ENCODE measurements around the gene MCC.

The MCC gene

GRCh38 chr5:113273948-113274347 is 214.3 kb downstream of the MCC start:
- H3K4me3 ChIP-seq (replicated peaks; ENCODE audit: low read depth, low read length): no peak overlapping the region
- DNase-seq (ENCODE audit: low read depth): no peak
- no peak for TF ChIP-seq CTCF (IDR thresholded peaks at IDR 0.05; ENCODE audit: low read length, missing control alignments)

GRCh38 chr5:113271745-113272454 is 216.4 kb downstream of the MCC start:
- H3K4me3 ChIP-seq (replicated peaks; ENCODE audit: low read depth, low read length): no peak overlapping the region
- no peak for TF ChIP-seq CTCF (IDR thresholded peaks at IDR 0.05; ENCODE audit: low read length, missing control alignments)
- no peak for DNase-seq (ENCODE audit: low read depth)

- no peak for TF ChIP-seq CTCF (IDR thresholded peaks at IDR 0.05; ENCODE audit: low read length, missing control alignments)
- H3K4me3 ChIP-seq (replicated peaks; ENCODE audit: low read depth, low read length): no peak overlapping the region
- peak; percentile 81 for DNase-seq (ENCODE audit: low read depth)
Measured at GRCh38 chr5:113271015-113271414, 217.2 kb downstream of the MCC start.

GRCh38 chr5:113270086-113270485 is 218.2 kb downstream of the MCC start:
- TF ChIP-seq CTCF (IDR thresholded peaks at IDR 0.05; ENCODE audit: low read length, missing control alignments): no peak
- no peak overlapping the region for H3K4me3 ChIP-seq (replicated peaks; ENCODE audit: low read depth, low read length)
- no peak for DNase-seq (ENCODE audit: low read depth)

GRCh38 chr5:113269023-113269997 is 218.9 kb downstream of the MCC start:
- no peak overlapping the region for H3K4me3 ChIP-seq (replicated peaks; ENCODE audit: low read depth, low read length)
- no peak for TF ChIP-seq CTCF (IDR thresholded peaks at IDR 0.05; ENCODE audit: low read length, missing control alignments)
- no peak for DNase-seq (ENCODE audit: low read depth)

- no peak overlapping the region for H3K4me3 ChIP-seq (replicated peaks; ENCODE audit: low read depth, low read length)
- DNase-seq (ENCODE audit: low read depth): no peak
- TF ChIP-seq CTCF (IDR thresholded peaks at IDR 0.05; ENCODE audit: low read length, missing control alignments): no peak
Measured at GRCh38 chr5:113268232-113268631, 220.0 kb downstream of the MCC start.
